ENCODE results near the gene LPXN.

The LPXN gene

GRCh38 chr11:58524232-58525036 lies 51.2 kb downstream of the LPXN start:
- DNase-seq (ENCODE audit: low read depth in 2 of 2) = peak in 1 of 2 donors; percentile 36

GRCh38 chr11:58513747-58514367 lies 61.8 kb downstream of the LPXN start:
- DNase-seq (ENCODE audit: low read depth in 2 of 2) = no peak

GRCh38 chr11:58511636-58512035 lies 64.0 kb downstream of the LPXN start:
- no peak for DNase-seq (ENCODE audit: low read depth in 2 of 2)

GRCh38 chr11:58509748-58510147 lies 65.9 kb downstream of the LPXN start:
- DNase-seq (ENCODE audit: low read depth in 2 of 2) = no peak

GRCh38 chr11:58508814-58509213 lies 66.8 kb downstream of the LPXN start:
- no peak for DNase-seq (ENCODE audit: low read depth in 2 of 2)

- DNase-seq (ENCODE audit: low read depth in 2 of 2) = no peak
Measured at GRCh38 chr11:58508005-58508404, 67.7 kb downstream of the LPXN start, which contains the start of gene OR5B21. OR5B21 (minus strand) TSS chr11:58508105; CDS start chr11:58508105, 0 bp downstream.

- no peak for DNase-seq (ENCODE audit: low read depth in 2 of 2)
Measured at GRCh38 chr11:58507355-58507754, 68.3 kb downstream of the LPXN start.

GRCh38 chr11:58506935-58507334 lies 68.7 kb downstream of the LPXN start:
- no peak for DNase-seq (ENCODE audit: low read depth in 2 of 2)

GRCh38 chr11:58505849-58506248 lies 69.8 kb downstream of the LPXN start:
- no peak for DNase-seq (ENCODE audit: low read depth in 2 of 2)

- no peak for DNase-seq (ENCODE audit: low read depth in 2 of 2)
Measured at GRCh38 chr11:58504232-58504631, 71.4 kb downstream of the LPXN start.

GRCh38 chr11:58503361-58503856 lies 72.2 kb downstream of the LPXN start:
- DNase-seq (ENCODE audit: low read depth in 2 of 2) = no peak

- DNase-seq (ENCODE audit: low read depth in 2 of 2) = no peak
Measured at GRCh38 chr11:58502004-58502403, 73.7 kb downstream of the LPXN start.

GRCh38 chr11:58498464-58498863 lies 77.2 kb downstream of the LPXN start:
- peak in 1 of 2 donors; percentile 2 for DNase-seq (ENCODE audit: low read depth in 2 of 2)

- DNase-seq (ENCODE audit: low read depth in 2 of 2) = no peak
Measured at GRCh38 chr11:58497951-58498350, 77.7 kb downstream of the LPXN start.

GRCh38 chr11:58495906-58496305 lies 79.8 kb downstream of the LPXN start:
- no peak for DNase-seq (ENCODE audit: low read depth in 2 of 2)

GRCh38 chr11:58494101-58494500 lies 81.6 kb downstream of the LPXN start:
- no peak for DNase-seq (ENCODE audit: low read depth in 2 of 2)

- DNase-seq (ENCODE audit: low read depth in 2 of 2) = no peak
Measured at GRCh38 chr11:58493676-58494075, 82.0 kb downstream of the LPXN start.

- DNase-seq (ENCODE audit: low read depth in 2 of 2) = no peak
Measured at GRCh38 chr11:58490827-58491226, 84.8 kb downstream of the LPXN start.

GRCh38 chr11:58487170-58487569 lies 88.5 kb downstream of the LPXN start:
- no peak for DNase-seq (ENCODE audit: low read depth in 2 of 2)

- DNase-seq (ENCODE audit: low read depth in 2 of 2) = no peak
Measured at GRCh38 chr11:58485961-58486360, 89.7 kb downstream of the LPXN start.
